Pons (tissue), 1 donor: Measurements from ENCODE around the gene SMAD1.
"Not testable (repeated sequence)": the region's sequence is repeated elsewhere in the genome, so short reads cannot be mapped to it uniquely, and the experiment has no call there.

Source experiments
- DNase-seq: peaks from one replicate; pipeline ENCODE4 v3.0.0-alpha.2; 2016; ENCODE audit warnings: low spot score

Gene SMAD1

DNA sequence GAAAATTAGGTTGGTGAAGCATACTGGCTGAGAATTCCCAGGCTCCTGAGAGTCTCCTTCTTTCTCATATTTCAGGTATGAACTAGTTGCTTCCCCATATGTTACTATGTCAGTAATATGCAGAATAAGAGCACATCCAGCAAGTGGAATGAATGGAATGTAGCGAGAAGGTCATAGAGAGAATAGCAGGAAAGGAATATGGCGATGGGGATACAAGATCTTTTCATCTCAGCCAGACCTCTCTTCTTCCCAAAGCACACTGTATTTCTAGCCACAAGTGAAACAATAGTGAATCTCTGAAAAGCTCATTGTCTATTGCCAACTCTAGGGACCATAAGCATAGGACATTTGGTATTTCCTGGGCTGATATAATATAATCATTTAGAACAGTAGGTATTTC lies 82.9 kb downstream of the SMAD1 start:
- DNase-seq, result no peak

DNA sequence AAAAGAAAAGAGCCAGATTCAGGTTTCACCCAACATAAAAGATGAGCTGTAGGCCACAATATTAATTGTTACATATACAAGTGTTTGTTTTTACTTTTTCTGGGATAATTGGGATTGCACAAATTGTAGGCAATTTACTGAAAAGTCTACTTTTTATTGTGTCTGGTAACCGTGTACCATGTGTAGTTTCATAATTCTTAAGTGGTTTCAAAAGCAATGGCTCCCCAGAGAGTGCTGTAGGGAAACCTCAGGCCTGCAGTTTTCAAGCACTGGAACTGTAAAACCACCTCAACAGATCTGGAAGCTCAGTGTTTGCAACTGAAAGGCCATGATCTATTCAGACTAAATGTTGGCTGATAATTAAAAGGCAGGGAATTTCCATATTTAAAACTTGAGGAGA lies 83.7 kb downstream of the SMAD1 start:
- no peak for DNase-seq

DNA sequence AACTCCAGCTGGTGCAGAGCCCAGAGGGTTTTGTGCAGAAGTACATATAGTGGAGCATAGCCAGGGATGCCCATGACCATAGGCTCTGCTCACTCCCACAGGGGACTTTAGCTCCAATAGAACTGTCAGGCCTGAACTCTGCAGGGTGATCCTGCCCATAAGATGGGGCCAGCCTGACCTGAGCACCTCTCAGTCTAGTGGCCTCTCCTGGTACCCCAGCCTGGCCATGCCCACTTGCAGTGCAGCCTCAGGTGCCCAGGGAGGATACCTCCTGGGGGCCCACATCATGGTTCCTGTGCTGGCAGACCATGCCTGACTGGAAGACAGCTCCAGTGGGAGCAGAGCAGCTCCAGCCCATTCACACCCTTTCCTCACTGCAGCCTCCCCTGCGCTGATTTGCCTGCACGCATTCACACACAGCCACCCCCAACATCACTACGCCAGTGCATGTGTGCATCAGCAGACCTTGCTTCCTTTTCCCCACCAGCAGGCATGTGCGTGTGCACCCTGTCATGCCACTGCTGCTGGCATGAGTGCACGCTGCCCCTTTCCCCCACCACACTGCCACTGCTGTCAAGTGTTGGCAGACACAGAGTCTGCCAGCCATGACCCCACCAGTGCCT lies 84.5 kb downstream of the SMAD1 start:
- no peak for DNase-seq

DNA sequence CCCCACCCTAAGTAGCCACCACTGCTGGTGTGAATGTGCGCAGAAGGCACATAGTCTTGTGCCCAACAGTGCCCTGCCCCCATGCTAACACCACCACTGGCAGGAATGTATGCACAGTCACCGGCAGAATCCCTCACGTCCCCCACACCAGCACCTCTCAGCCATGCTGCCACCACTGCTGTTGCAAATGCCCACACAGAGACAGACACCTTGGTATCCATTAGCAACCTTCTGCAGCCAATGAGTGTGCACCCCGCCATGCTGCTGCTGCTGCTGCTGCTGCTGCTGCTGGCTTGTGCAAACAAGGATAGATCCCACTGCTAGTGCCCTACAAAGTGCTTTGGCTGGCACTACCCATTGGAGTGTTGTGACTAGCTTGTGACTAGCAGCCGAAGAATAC lies 85.1 kb downstream of the SMAD1 start:
- no peak for DNase-seq

DNA sequence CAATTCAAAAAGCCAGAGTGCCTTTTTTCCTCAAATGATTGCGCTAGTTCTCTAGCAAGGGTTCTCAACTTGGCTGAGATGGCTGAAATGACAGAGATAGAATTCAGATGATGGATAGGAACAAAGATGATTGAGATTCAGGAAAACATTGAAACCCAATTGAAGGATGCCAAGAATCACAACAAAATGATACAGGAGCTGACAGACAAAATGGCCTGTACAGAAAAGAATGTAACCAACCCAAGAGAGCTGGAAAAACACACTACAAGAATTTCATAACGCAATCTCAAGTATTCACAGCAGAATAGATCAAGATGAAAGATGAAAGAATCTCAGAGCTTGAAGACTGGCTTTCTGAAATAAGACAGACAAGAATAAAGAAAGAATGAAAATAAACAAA lies 85.9 kb downstream of the SMAD1 start:
- no peak for DNase-seq

DNA sequence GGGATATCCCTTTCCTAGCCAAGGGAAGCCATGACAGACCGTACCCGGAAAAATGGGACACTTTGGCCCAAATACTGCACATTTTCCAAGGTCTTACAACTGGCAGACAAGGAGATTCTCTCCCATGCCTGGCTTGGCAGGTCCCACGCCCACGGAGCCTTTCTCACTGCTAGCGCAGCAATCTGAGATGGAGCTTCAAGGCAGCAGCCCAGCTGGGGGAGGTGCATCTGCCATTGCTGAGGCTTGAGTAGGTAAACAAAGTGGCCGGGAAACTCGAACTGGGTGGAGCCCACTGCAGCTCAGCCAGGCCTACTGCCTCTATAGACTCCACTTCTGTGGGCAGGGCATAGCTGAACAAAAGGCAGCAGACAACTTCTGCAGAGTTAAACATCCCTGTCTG lies 92.9 kb downstream of the SMAD1 start:
- DNase-seq, result not testable (repeated sequence)

DNA sequence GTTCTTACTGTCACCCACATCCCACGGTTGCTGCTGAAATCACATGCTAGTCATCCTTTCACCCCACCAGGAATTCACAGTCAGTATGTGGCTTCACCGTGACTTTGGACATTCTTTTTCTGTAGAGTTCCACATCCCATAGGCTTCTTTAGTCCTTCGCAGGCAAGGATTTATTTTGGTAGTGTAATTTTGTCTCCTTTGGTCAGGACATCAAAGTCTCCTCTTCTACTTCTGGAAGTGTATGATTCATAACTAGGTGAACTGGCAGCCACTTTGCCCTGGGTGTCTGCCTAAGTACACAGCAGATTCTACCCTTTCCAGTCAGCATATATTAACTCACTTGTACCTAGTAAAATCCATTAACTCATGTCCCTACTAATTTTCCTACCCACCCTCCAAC lies 99.3 kb downstream of the SMAD1 start:
- no peak for DNase-seq

DNA sequence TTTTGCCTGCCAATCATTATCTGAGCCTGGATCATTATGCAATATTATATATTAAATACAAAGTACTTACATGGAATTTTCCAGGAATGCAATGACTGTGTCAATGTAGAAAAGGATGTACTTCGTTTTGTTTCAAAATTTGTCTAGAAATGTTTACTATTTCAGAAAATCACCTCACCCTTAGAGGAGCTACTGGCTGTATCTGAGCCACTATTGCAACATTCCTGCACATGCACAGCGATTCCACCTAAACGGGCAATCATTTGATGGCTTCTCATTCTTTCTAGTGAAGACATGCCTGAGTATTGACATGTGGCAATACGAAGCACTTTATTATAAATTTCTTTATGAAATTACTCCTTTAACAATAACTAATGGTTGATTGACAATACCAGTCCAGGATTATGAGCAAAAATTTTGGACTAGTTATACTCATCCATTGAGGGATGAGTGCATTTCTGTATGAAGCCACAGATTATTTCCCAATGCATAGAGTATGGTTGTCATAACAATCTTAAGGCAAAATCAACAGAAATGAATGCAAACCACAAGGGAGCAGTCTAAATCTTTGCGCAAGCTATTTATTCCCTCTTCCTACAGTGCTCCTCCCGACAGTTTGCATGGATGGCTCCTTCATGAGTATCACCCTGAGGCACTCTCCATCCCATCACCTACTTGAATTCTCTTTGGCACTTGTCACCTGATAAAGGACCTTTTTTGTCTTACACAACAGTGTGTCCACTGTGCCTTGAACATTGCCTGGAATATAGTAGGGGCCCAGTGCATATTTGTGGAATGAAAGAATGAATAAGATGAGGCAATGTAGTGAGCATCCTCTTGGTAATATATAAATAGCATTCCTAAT lies 101.8 kb downstream of the SMAD1 start:
- DNase-seq, result no peak

DNA sequence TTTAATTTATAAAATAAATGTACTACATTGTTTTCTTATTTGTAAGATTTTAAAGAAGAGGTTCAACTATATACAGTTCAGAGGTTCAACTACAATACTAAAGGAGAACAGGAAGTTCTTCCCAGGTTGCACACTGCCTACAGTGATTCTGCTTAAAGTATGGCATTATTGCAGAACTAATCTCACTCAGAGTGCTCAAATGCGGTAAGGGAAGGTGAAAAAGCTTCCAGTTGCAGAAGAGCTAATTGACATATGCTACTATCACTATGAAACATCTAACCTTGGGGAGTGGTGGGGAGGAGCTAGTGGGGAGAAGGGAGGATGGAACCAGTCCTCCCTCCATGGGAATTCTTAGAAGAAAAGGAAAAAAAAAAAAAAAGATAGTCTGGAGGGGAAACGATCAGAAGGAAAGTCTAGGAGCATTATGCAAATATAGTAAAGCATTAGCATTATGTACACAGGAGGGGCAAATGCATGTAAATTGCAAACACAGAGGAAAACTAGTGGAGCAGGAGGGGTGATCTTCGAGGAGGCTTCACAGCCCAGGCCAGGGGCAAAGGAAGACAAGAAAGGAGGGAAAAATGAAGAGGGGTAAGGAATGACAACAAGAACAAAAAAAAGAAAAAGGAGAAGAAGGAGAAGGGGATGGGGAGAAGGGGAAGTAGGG lies 105.6 kb downstream of the SMAD1 start:
- DNase-seq, result no peak

DNA sequence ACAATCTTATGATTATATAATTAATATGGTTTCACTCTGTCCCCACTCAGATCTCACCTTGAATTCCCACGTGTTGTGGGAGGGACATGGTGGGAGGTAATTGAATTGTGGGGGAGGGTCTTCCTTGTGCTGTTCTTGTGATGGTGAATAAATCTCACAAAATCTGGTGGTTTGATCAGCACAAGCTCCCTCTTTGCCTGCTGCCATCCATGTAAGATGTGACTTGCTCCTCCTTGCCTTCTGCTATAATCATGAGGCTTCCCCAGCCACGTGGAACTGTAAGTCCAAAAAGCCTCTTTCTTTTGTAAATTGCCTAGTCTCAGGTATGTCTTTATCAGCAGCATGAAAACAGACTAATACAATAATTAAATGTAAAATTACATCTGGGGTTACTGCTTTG lies 107.7 kb downstream of the SMAD1 start:
- DNase-seq, result not testable (repeated sequence)

DNA sequence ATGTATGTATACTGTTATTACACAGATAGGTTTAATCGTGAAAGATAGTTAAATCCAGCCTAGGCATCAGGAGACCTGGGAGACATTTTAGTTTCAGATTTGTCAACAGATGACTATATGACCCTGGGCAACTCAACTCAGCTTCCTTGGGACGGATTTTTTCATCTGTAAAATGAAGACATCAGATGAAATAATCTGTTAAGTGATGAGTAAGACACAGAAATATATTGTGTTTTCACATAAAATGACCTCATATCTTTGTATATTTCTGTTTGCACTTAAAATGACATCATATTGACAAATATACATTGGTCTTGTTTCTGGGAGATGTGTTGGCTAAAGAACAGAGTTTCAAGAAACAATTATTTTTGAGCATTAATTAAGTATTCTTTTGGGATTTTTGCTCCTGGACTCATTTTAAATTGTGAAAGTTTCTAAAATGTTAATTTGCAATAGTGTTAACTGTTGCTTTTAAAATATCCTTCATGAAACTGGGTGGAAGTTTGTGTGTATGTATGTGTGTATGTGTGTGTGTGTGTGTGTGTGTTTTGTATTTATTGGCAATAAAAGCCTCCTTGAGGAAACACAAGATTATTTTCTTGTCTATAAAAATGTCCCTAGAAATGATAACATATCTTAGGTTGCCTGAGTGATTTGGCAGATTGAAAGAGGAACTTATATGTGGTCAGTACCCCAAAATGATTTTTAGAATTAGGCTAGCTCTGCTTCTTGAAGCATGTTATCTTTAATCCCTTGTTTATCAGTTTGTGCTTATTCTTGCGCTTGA lies 108.5 kb downstream of the SMAD1 start:
- DNase-seq, result no peak

DNA sequence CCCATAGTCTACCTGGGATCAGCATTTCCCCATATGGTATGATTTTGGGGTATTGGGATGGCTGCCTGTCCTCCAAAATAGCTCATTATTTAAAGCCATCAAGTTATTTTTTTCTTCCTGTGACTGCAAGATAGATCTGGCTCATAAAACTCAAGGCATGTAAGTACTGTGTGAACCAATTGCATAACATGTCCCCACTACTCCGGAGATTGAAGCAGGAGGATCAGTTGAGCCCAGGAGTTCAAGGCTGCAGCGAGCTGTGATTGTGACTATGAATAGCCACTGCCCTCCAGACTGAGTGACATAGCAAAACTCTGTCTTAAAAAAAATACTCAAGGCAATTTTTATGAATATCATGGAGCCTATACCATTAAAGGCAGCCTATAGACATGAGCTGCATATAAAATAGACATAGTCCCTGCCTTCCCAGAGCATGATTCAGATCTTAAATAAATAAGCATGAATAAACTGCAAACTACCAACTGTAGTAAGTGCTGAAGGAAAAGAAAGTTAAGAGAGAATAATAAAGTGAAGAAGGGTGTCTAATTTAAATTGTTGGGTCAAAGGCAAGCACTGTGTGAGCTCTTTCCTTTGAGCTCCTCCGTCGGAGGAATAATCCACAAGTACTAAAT lies 120.6 kb downstream of the SMAD1 start:
- no peak for DNase-seq

DNA sequence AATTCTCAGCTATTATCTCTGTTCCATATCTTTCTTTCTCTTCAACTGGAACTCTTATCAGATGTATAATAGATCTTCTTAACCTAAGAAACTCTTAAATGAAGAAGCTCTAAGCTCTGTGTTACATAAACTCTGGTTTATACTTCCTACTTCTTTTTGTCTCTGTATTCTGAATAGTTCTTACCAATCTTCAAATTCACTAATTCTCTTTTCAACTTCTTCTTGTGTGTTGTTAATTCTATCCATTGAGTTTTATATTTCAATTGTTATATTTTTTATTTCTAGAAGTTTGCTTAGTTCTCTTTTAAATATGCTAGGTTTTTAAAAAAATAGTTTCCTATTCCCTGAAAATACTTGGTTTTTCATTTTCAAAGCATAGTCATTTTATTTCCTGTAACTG lies 124.3 kb downstream of the SMAD1 start:
- DNase-seq, result no peak
